Activated CD8-positive, alpha-beta memory T cell treated with anti-CD3 and anti-CD28 coated beads for 36 hours (primary cell): Measurements from ENCODE around the gene HBZ. TPM values are rescaled to one million over a fixed set of nuclear protein-coding genes. Genes with fewer than 3 reads are reported as not detected.

Experiments used
- CTCF ChIA-PET: fragments of 350-600 bp; sonication (Branson Sonifier 250); formaldehyde crosslinking; loops from one replicate; lab custom pipeline; 2021; ENCODE audit warnings: antibody characterized with exemption; lab: Charles Lee
- POLR2A ChIA-PET: fragments of 350-600 bp; sonication (Branson Sonifier 250); formaldehyde crosslinking; loops from one replicate; lab custom pipeline; 2021; ENCODE audit warnings: antibody characterized with exemption; lab: Charles Lee
- total RNA-seq, 2 experiments: library from RNA; stranded (reverse); gene quantifications; one replicate each; pipeline ENCODE4 v1.2.3, GENCODE V29; 2021

Gene HBZ
- total RNA-seq, 2 experiments from 2014 or later = not detected

DNA sequence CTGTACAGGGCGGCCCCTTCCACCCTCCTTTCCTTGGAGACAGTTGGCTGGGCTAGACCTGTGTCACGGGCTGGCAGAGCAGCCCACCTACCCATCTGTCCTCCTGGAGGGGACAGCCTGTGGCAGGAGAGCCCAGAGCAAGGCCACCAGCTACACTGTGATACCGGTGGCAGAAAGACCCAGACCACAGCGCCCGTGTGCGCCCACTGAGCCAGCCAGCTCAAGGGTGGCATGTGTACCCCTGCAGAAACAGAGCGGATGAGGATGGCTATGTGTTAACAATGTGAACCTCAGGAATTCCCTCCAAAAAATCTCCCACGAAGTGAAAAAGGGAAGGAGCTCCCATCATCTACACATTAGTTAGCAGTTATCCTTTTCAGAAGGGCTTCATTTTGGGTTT lies 34.9 kb downstream of the HBZ start:
- POLR2A ChIA-PET = no interaction called here

DNA sequence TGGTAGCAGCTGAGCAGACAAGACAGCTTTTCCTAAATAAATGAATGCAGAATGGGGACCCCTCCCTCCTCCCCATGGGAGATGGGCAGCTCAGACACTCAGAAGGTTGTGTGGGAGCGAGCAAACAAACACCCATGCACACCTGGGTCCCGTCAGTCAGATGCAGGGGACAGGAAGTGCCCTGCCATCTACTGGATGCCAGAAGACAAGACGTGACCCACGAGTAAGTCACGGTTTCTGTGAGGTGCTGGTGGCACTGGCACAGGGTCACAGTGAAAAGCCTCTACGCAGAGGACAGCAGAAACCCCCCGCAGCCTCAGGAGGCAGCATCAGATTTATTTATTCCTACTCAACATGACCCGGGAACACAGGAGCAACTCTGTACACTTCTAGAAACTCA lies 36.2 kb downstream of the HBZ start:
- CTCF ChIA-PET = interaction anchor here (1.1 kb wide), 1 partner anchor 22 kb away, joined by 3 read pairs; no protein-coding TSS in a partner anchor
- POLR2A ChIA-PET = no interaction called here

More for the DNA sequence above, 34.9 kb downstream of the HBZ start:
- CTCF ChIA-PET = interaction anchor here (1.0 kb wide), 1 partner anchor 9 kb away, joined by 3 read pairs; no protein-coding TSS in a partner anchor

DNA sequence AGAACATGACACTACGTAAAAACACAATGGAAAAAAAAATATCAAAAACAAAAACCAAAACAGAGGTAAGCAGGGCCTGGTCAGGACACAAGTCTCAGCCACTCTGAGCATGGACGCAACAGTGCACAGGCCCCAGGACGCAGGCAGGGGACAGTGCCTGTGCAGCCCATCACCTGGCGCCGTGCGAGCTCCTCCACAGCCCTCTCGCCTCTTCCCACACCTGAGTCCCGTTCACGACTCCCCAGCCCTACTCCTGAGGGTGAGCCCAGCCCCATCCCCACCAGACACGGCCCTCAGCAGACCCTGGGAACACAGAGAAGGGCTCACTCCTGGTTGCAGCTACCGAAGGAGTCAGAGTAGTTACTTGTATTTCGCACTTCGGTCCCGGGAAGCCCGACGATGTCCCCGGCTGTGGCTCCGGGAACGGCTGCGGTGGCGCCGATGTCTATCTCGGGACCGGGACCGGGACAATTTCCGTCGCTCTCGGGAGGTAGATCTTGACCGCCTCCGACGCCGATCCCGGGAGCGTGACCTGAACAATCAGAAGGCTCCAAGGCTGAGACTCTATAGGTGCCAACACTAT lies 37.3 kb downstream of the HBZ start:
- POLR2A ChIA-PET = no interaction called here
- CTCF ChIA-PET = no interaction called here

DNA sequence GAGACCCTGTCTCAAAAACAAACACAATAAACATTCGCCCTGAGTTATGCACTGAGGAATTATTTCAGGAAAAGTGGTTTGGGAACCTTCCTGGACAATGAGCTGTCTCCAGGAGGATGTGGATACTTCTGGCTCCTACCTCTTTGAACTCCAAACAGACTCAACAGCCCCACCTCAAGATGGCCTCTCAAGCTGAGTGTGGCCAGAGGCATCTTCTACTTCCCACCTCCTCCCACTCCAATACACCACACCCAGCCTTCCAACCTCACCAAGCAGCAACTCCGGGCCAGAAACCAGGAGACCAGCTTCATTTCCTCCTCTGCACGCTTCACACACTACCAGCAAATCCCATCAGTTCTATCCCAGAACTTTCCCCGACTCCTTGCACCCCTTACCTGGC lies 39.4 kb downstream of the HBZ start:
- ChIA-PET CTCF (interaction anchor here (1.5 to 2.0 kb wide), 3 partner anchors 10 to 95 kb away, joined by 5 to 8 read pairs (median 7); no protein-coding TSS in a partner anchor), POLR2A (no interaction called here)

DNA sequence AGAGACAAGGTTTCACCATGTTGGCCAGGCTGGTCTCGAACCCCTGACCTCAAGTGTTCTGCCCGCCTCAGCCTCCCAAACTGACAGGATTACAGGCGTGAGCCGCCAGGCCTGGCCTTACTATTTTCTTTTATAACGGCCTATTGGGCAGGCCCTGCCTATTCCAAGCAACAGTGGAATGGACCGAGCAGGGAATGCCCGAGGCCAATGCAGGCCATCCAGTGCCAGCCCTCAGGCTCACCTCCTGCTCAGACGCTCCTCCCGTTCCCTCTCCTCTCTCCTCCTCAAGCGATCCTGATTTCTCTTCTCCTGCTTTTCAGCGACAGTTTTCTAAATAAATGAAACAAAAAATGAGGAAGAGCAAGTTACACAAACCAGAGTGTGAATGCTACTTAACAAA lies 40.2 kb downstream of the HBZ start:
- ChIA-PET POLR2A (no interaction called here), CTCF (interaction anchor here (1.6 to 2.0 kb wide), 2 partner anchors 11 to 86 kb away, joined by 7 to 8 read pairs; no protein-coding TSS in a partner anchor)

DNA sequence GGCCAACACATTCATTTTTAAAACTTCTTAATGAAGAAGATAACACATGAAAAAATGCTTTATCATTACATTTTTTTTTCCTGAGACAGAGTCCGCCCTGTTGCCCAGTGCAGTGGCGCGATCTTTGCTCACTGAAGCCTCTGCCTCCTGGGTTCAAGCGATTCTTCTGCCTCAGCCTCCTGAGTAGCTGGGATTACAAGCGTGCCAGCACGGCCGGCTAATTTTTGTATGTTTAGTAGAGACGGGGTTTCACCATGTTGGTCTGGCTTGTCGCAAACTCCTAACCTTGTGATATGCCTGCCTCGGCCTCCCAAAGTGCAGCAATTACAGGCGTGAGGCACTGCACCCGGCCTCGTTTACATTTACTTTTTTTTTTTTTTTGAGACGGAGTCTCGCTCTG lies 41.0 kb downstream of the HBZ start:
- ChIA-PET CTCF (interaction anchor here (0.5 to 2.0 kb wide), 2 partner anchors 12 to 66 kb away, joined by 4 to 8 read pairs; no protein-coding TSS in a partner anchor), POLR2A (no interaction called here)

DNA sequence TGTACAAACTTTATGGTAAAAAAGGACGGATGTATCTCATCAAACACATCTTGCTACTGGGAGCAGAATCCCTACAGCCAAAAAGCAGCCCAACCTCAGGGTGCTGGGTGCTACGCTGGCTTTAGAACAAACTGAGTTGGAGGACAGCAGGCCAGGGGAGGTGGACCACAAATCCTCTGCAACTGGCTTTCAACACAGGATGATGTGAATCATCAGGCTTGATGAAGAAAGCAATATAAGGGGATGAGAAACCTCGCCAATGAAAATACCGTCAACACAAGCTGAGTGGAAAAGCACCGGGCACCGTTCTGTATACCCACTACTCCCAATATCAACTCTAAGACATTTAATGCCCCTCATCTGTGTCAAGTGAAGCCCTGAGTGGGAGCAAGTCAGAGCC lies 42.1 kb downstream of the HBZ start:
- ChIA-PET POLR2A (interaction anchor here (0.6 kb wide), 1 partner anchor 28 kb away, joined by 4 read pairs; no protein-coding TSS in a partner anchor), CTCF (interaction anchor here (1.3 to 1.8 kb wide), 2 partner anchors 13 to 88 kb away, joined by 3 to 8 read pairs; no protein-coding TSS in a partner anchor)

DNA sequence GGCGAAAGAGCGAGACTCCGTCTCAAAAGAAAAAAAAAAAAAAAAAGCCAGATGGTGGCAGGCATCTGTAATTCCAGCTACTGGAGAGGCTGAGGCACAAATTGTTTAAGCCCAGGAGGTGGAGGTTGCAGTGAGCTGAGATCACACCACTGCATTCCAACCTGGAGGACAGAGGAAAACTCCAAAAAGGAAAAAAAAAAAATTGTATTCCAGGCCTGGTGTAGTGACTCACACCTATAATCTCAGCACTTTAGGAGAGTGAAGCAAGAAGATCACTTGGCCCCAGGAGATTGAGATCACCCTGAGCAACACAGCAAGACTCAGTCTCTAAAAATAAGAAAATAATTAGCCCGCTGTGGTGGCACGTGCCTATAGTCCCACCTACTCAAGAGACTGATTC lies 47.9 kb downstream of the HBZ start:
- CTCF ChIA-PET = interaction anchor here (0.6 to 0.7 kb wide), 2 partner anchors 41 to 398 kb away, joined by 3 read pairs; no protein-coding TSS in a partner anchor

DNA sequence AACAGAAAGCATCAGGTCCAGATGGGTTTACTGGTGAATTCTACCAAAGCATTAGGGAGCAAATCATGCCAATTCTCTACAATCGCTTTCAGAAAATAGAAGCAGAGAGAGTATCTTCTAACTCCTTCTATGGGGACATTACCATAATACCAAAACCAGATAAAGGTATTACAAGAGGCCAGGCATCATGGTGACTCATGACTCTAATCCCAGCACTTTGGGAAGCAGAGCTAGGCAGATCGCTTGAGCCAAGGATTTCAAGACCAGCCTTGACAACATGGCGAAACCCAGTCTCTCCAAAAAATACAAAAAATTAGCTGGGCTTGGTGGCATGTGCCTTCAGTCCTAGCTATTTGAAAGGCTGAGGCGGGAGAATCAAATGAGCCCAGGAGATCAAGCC lies 50.8 kb downstream of the HBZ start:
- CTCF ChIA-PET = no interaction called here
- POLR2A ChIA-PET = interaction anchor here (0.5 kb wide), 1 partner anchor 385 kb away, joined by 6 read pairs; no protein-coding TSS in a partner anchor

More for the DNA sequence above, 47.9 kb downstream of the HBZ start:
- POLR2A ChIA-PET = no interaction called here

DNA sequence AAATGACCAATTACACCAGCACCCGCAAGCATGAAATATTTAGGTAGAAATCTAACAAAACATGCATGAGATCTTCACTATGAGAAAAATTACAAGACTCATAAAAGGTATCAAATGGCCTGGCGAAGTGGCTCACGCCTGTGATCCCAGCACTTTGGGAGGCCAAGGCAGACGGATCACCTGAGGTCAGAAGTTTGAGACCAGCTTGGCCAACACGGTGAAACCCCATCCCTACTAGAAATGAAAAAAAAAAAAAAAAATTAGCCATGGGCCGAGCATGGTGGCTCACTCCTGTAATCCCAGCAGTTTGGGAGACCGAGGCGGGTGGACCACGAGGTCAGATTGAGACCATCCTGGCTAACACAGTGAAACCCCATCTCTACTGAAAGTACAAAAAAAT lies 51.6 kb downstream of the HBZ start:
- ChIA-PET CTCF (interaction anchor here (0.6 kb wide), 1 partner anchor 20 kb away, joined by 6 read pairs; no protein-coding TSS in a partner anchor), POLR2A (interaction anchor here (0.5 kb wide), 1 partner anchor 384 kb away, joined by 6 read pairs; no protein-coding TSS in a partner anchor)

Other genes starting within 250 kb of the HBZ start
- 10 to 100 TPM; 63.0 to 63.6 TPM for gene POLR3K, start 99.0 kb upstream of the HBZ start, total RNA-seq
- gene SNRNP25, start 98.8 kb upstream of the HBZ start, total RNA-seq = 100 to 1,000 TPM; 107 to 112 TPM
- under 1 TPM in 1 of 2 experiments, not detected in 1; 0.32 TPM for gene RHBDF1, start 80.0 kb upstream of the HBZ start, total RNA-seq
- gene MPG, start 74.4 kb upstream of the HBZ start, total RNA-seq = 10 to 100 TPM; 53.6 to 56.8 TPM
- gene NPRL3, start 14.0 kb upstream of the HBZ start, total RNA-seq = 10 to 100 TPM; 49.4 to 49.6 TPM
- gene HBM, start 13.3 kb downstream of the HBZ start, total RNA-seq = not detected
- not detected for gene HBA2, start 20.2 kb downstream of the HBZ start, total RNA-seq
- gene HBA1, start 24.0 kb downstream of the HBZ start, total RNA-seq = not detected
- gene HBQ1, start 27.8 kb downstream of the HBZ start, total RNA-seq = 1 to 10 TPM in 1 of 2 experiments, not detected in 1; 1.3 TPM
- 10 to 100 TPM; 63.8 to 70.0 TPM for gene LUC7L, start 76.8 kb downstream of the HBZ start, total RNA-seq
- gene FAM234A, start 82.2 kb downstream of the HBZ start, total RNA-seq = 10 to 100 TPM; 20.6 to 21.8 TPM
- under 1 TPM in 1 of 2 experiments, not detected in 1; 0.08 TPM for gene RGS11, start 123.3 kb downstream of the HBZ start, total RNA-seq
- gene ARHGDIG, start 127.9 kb downstream of the HBZ start, total RNA-seq = not detected
- not detected for gene PDIA2, start 130.5 kb downstream of the HBZ start, total RNA-seq
- 10 to 100 TPM; 24.7 to 25.6 TPM for gene AXIN1, start 200.1 kb downstream of the HBZ start, total RNA-seq
- gene MRPL28, start 217.9 kb downstream of the HBZ start, total RNA-seq = 10 to 100 TPM; 94.6 to 97.6 TPM
- 10 to 100 TPM; 33.9 to 36.9 TPM for gene PGAP6, start 229.3 kb downstream of the HBZ start, total RNA-seq
- gene NME4, start 244.6 kb downstream of the HBZ start, total RNA-seq = 10 to 100 TPM; 16.6 to 17.7 TPM
- 10 to 100 TPM in 1 of 2 experiments, 1 to 10 TPM in 1; 8.2 to 10.2 TPM for gene DECR2, start 249.2 kb downstream of the HBZ start, total RNA-seq